GM12878 (cell line): Measurements from ENCODE around the gene SEC22C. TPM values are rescaled to one million over a fixed set of nuclear protein-coding genes. Genes with fewer than 3 reads are reported as not detected.

Experiments
- ATAC-seq: fragments of 200-7000 bp; cut with Tn5 transposase; 3 replicates; pipeline ENCODE4 v1.9.1; 2020; ENCODE audit warnings: mild to moderate bottlenecking, moderate library complexity
- BruUV-seq: library from RNA; stranded (reverse); fragments of 400-500 nt; replicated peaks from 2 replicates; lab custom pipeline; 2021; lab: Mats Ljungman, UMichigan
- CTCF ChIA-PET: fragments of 300-600 bp; sonication (Branson Sonifier 250); formaldehyde crosslinking; extraction: SDS; loops from one replicate; lab custom pipeline; 2021; ENCODE audit warnings: inconsistent platforms; lab: Yijun Ruan, JAX
- POLR2A ChIA-PET: fragments of 350-600 bp; formaldehyde crosslinking; extraction: SDS; loops from one replicate; lab custom pipeline; 2021; ENCODE audit warnings: inconsistent platforms; lab: Charles Lee
- RAD21 ChIA-PET: fragments of 300-600 bp; sonication (Branson Sonifier 250); formaldehyde crosslinking; loops from one replicate; lab custom pipeline; 2023; ENCODE audit warnings: antibody characterized with exemption; ENCODE audit not compliant: unreplicated experiment; lab: Charles Lee
- SMC1A ChIA-PET: fragments of 300-600 bp; sonication (Branson Sonifier 250); formaldehyde crosslinking; loops from one replicate; lab custom pipeline; 2023; ENCODE audit not compliant: unreplicated experiment, uncharacterized antibody; lab: Charles Lee
- DNase-seq: peaks from one replicate; pipeline ENCODE4 v3.0.0-alpha.2; 2011; ENCODE audit warnings: low read depth, low spot score
- FAIRE-seq: peaks from 3 replicates; lab custom pipeline; 2011; peaks lifted over from hg19 to GRCh38; lab: Jason Lieb, UNC
- H2AFZ ChIP-seq: 2 replicates; pipeline ENCODE4 v1.6.0; 2011; ENCODE audit warnings: low read depth, low read length, control low read depth; ENCODE audit not compliant: control insufficient read depth
- H3K27ac ChIP-seq: 2 replicates; pipeline ENCODE4 v1.5.1; 2011; ENCODE audit warnings: control low read depth; ENCODE audit not compliant: control insufficient read depth, insufficient read depth
- H3K27me3 ChIP-seq, 2 experiments: replicated peaks in 1 of 2; 2 replicates each; pipeline versions ENCODE4 v1.6.0 to v1.6.1; 2011; ENCODE audit warnings: low read length in 1 of 2; ENCODE audit not compliant: control insufficient read depth in 2 of 2, insufficient read depth in 2 of 2
- H3K36me3 ChIP-seq, 2 experiments: 2 replicates each; pipeline ENCODE4 v1.5.1; 2011; ENCODE audit warnings: low read length in 1 of 2; ENCODE audit not compliant: control insufficient read depth in 2 of 2, insufficient read depth in 2 of 2
- H3K4me1 ChIP-seq: 2 replicates; pipeline ENCODE4 v1.6.1; 2011; ENCODE audit warnings: mild to moderate bottlenecking, low read length, moderate library complexity, mixed read lengths; ENCODE audit not compliant: control insufficient read depth, insufficient read depth
- H3K4me2 ChIP-seq: 2 replicates; pipeline ENCODE4 v1.6.0; 2011; ENCODE audit warnings: control low read depth; ENCODE audit not compliant: control insufficient read depth, insufficient read depth
- H3K4me3 ChIP-seq: fragments of 200-600 bp; sonication (generic); 2 replicates; pipeline ENCODE4 v1.5.1; 2016
- H3K79me2 ChIP-seq: 2 replicates; pipeline ENCODE4 v1.6.0; 2011; ENCODE audit warnings: low read length; ENCODE audit not compliant: control insufficient read depth, insufficient read depth
- H3K9ac ChIP-seq: 2 replicates; pipeline ENCODE4 v1.8.0; 2011; ENCODE audit warnings: low read length, control low read depth, mixed read lengths; ENCODE audit not compliant: control insufficient read depth, insufficient read depth
- H3K9me3 ChIP-seq: replicated peaks from 3 replicates; pipeline ENCODE4 v1.5.1; 2011; ENCODE audit warnings: mild to moderate bottlenecking, low read length; ENCODE audit not compliant: control insufficient read depth, insufficient read depth
- H4K20me1 ChIP-seq: 2 replicates; pipeline ENCODE4 v1.6.0; 2011; ENCODE audit not compliant: control insufficient read depth, insufficient read depth
- JUNB ChIP-seq: IDR thresholded peaks from 2 replicates; pipeline ENCODE4 v1.6.1; 2016; ENCODE audit warnings: antibody characterized with exemption, mild to moderate bottlenecking
- MTA2 ChIP-seq: fragments of 450-650 bp; IDR thresholded peaks from 2 replicates; pipeline ENCODE4 v1.6.1; 2016; ENCODE audit warnings: low read depth, mild to moderate bottlenecking, moderate library complexity
- NFIC ChIP-seq: IDR thresholded peaks from 2 replicates; pipeline ENCODE4 v1.6.1; 2012; ENCODE audit warnings: low read depth, mild to moderate bottlenecking, inconsistent platforms, low read length, moderate library complexity
- POLR2A ChIP-seq: IDR thresholded peaks from 2 replicates; pipeline ENCODE4 v1.6.1; 2011; ENCODE audit warnings: low read depth, mild to moderate bottlenecking, low read length
- TAF1 ChIP-seq: IDR thresholded peaks from 2 replicates; pipeline ENCODE4 v1.6.1; 2011; ENCODE audit warnings: mild to moderate bottlenecking, low read depth, low read length, borderline replicate concordance
- TARDBP ChIP-seq: IDR thresholded peaks from 2 replicates; pipeline ENCODE4 v1.6.1; 2016; ENCODE audit warnings: borderline replicate concordance
- WGBS: methylation state at CpG from one replicate; pipeline ENCODE4 v1.1.6; 2016; ENCODE audit warnings: low lambda C conversion rate; ENCODE audit not compliant: insufficient replicate concordance, insufficient coverage; ENCODE audit errors: missing lambda C conversion rate; 5-methylcytosine and 5-hydroxymethylcytosine counted together
- in situ Hi-C: fragments of 300-500 bp; cut with MboI; formaldehyde crosslinking; loops from 9 replicates; pipeline ENCODE4 v1.14.3; 2018; ENCODE audit warnings: mixed read lengths
- intact Hi-C: fragments of 100-400 bp; cut with micrococcal nuclease; formaldehyde crosslinking; loops from one replicate; pipeline ENCODE4 v1.14.2; 2022; ENCODE audit not compliant: unreplicated experiment
- polyA plus RNA-seq, 11 experiments: library from polyadenylated mRNA; depleted of rRNA in 4 of 11; unstranded in 6 of 11; stranded (reverse) in 5 of 11; fragments of >200 nt; fragmentation: Nextera tagmentation in 4 of 11; fragmentation: Illumina TruSeq in 1 of 11; extraction: Ambion mirVana in 4 of 11; extraction: Trizol in 1 of 11; gene quantifications; 1 replicate in 1 of 11; 2 replicates in 10 of 11; pipeline versions ENCODE4 v1.2.1 to v1.2.3, GENCODE V29; 2011 to 2016; ENCODE audit warnings: inconsistent platforms in 2 of 11, missing spikeins in 2 of 11, low read depth in 1 of 11
- total RNA-seq, 4 experiments: library from RNA; depleted of rRNA in 3 of 4; stranded (reverse); fragments of >200 nt in 3 of 4; fragmentation: Illumina TruSeq in 1 of 4; extraction: Trizol in 1 of 4; gene quantifications; 2 replicates each; pipeline versions ENCODE4 v1.2.1 to v1.2.3, GENCODE V29; 2013 to 2021
- TF ChIP-seq, protein P1 (sequence below): IDR thresholded peaks from 2 replicates; pipeline ENCODE4 v1.6.1; 2012; ENCODE audit warnings: mild to moderate bottlenecking, low read depth, low read length
- TF ChIP-seq, protein P2 (sequence below): fragments of 450-650 bp; IDR thresholded peaks from 2 replicates; pipeline ENCODE4 v1.6.1; 2016; ENCODE audit warnings: mild to moderate bottlenecking, moderate library complexity, borderline replicate concordance

The SEC22C gene
- total and polyA plus RNA-seq, 10 of the 15 experiments (the other 5 are each of a cell fraction or from before 2014, with no cell fraction given): 15.6 to 47.0 (median 39.1) TPM

DNA sequence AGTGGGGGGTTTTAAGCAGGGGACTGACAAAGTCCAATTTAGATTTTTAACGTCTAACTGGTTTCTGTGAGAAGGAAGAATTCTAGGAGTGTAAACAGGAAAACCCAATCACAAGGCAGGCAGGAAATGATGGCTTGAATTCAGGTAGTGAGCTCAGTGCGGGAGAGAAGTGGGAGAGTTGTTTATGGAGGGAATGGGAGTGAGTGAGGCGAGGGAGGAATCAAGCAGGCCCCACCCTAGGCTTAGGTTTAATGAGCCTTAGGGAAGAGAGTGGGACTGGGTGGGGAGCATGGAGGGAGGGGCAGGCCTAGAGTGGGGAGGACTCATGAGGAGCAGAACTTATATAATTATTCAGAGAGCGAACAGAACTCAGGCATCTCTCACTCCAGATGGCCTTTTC lies 61.4 kb downstream of the SEC22C start (continued):
- TF ChIP-seq, protein P1, sequence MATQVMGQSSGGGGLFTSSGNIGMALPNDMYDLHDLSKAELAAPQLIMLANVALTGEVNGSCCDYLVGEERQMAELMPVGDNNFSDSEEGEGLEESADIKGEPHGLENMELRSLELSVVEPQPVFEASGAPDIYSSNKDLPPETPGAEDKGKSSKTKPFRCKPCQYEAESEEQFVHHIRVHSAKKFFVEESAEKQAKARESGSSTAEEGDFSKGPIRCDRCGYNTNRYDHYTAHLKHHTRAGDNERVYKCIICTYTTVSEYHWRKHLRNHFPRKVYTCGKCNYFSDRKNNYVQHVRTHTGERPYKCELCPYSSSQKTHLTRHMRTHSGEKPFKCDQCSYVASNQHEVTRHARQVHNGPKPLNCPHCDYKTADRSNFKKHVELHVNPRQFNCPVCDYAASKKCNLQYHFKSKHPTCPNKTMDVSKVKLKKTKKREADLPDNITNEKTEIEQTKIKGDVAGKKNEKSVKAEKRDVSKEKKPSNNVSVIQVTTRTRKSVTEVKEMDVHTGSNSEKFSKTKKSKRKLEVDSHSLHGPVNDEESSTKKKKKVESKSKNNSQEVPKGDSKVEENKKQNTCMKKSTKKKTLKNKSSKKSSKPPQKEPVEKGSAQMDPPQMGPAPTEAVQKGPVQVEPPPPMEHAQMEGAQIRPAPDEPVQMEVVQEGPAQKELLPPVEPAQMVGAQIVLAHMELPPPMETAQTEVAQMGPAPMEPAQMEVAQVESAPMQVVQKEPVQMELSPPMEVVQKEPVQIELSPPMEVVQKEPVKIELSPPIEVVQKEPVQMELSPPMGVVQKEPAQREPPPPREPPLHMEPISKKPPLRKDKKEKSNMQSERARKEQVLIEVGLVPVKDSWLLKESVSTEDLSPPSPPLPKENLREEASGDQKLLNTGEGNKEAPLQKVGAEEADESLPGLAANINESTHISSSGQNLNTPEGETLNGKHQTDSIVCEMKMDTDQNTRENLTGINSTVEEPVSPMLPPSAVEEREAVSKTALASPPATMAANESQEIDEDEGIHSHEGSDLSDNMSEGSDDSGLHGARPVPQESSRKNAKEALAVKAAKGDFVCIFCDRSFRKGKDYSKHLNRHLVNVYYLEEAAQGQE: no peak
- no peak for TF ChIP-seq TAF1
- no peak for TF ChIP-seq TARDBP
- TF ChIP-seq, all 136 proteins: peak for 0

DNA sequence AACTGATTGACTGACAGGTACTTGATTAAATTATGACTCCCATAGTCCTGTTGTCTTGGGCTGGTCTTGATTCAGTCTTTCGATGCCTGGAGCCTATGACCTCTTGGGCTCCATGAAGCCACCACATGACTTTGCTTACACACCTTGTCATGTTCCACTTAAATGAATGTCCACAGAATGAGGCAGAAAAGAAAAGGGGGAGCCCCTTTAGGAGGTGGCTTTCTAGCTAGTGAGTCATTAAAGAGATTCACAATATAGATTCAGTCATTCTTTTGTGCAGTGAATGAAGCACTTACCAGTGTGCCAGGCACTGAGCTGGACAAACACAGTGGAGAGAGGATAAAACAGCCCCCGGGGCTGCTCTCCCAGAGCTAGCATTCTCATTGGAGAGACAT lies 62.2 kb downstream of the SEC22C start:
- ATAC-seq (no peak; the same call in 1 of the 3 replicates), FAIRE-seq (no peak), DNase-seq (no peak)
- Histone ChIP-seq H4K20me1 (no peaks in the 10 kb centered on the region), H3K9ac (no peak overlapping the region), H3K36me3 (no peaks in the 10 kb centered on the region), H3K4me1 (no peaks in the 10 kb centered on the region), H3K4me2 (no peak overlapping the region), H3K4me3 (no peak overlapping the region), H3K9me3 (no peaks in the 10 kb centered on the region), H3K27ac (no peak overlapping the region), H3K79me2 (no peaks in the 10 kb centered on the region), H2AFZ (no peak overlapping the region), H3K27me3 (no peaks in the 10 kb centered on the region)
- no TSS peak for BruUV-seq
- SMC1A ChIA-PET: no interaction called here
- CTCF ChIA-PET: interaction anchor here (1.0 kb wide), 1 partner anchor 34 kb away, joined by 3 read pairs; no protein-coding TSS in a partner anchor
- no peak for TF ChIP-seq NFIC
- TF ChIP-seq POLR2A: no peak
- TF ChIP-seq, protein P2, sequence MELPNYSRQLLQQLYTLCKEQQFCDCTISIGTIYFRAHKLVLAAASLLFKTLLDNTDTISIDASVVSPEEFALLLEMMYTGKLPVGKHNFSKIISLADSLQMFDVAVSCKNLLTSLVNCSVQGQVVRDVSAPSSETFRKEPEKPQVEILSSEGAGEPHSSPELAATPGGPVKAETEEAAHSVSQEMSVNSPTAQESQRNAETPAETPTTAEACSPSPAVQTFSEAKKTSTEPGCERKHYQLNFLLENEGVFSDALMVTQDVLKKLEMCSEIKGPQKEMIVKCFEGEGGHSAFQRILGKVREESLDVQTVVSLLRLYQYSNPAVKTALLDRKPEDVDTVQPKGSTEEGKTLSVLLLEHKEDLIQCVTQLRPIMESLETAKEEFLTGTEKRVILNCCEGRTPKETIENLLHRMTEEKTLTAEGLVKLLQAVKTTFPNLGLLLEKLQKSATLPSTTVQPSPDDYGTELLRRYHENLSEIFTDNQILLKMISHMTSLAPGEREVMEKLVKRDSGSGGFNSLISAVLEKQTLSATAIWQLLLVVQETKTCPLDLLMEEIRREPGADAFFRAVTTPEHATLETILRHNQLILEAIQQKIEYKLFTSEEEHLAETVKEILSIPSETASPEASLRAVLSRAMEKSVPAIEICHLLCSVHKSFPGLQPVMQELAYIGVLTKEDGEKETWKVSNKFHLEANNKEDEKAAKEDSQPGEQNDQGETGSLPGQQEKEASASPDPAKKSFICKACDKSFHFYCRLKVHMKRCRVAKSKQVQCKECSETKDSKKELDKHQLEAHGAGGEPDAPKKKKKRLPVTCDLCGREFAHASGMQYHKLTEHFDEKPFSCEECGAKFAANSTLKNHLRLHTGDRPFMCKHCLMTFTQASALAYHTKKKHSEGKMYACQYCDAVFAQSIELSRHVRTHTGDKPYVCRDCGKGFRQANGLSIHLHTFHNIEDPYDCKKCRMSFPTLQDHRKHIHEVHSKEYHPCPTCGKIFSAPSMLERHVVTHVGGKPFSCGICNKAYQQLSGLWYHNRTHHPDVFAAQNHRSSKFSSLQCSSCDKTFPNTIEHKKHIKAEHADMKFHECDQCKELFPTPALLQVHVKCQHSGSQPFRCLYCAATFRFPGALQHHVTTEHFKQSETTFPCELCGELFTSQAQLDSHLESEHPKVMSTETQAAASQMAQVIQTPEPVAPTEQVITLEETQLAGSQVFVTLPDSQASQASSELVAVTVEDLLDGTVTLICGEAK: no peak
- no peak for TF ChIP-seq MTA2
- TF ChIP-seq JUNB: no peak
- intact Hi-C loops: no loop called here
- in situ Hi-C loops: no loop called here
- RAD21 ChIA-PET: no interaction called here
- POLR2A ChIA-PET: no interaction called here
- 42% methylated on average over 2 of the region's 2 CpGs for WGBS
